SK-N-MC (cell line): Measurements from ENCODE around the gene SPTSSB.

ENCODE experiments used
- EZH2 ChIP-seq: fragments of 200-600 bp; sonication (generic); IDR thresholded peaks from one replicate; pipeline ENCODE4 v1.6.1; 2017; ENCODE audit warnings: antibody characterized with exemption
- POLR2AphosphoS5 ChIP-seq: IDR thresholded peaks from 2 replicates; pipeline ENCODE4 v1.6.1; 2012; ENCODE audit warnings: mild to moderate bottlenecking, low read depth, low read length, borderline replicate concordance

DNA sequence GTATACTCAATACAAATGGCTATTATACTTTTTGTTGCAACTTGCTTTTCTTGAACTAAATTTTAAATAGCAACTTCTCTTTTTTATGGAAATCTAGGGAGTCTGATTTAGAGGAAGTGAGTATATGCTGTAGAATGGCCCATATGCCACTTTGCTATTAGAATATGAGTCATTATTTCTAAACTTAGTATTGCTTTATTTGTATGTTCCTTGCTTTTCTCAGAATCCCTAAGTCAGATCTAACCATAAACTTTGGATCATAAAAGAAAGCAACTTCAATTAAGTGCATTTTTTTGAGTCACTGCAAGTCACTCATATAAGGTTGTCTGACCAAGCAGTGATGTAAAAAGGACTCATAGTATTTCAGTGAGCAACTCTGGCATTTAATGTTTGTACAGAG is 17.5 kb upstream of the SPTSSB start:
- TF ChIP-seq POLR2AphosphoS5 (no peak), EZH2 (no peak)
